SU-DHL-6 (cell line): ENCODE results near the gene MYO1G.

ENCODE experiments used
- H2AFZ ChIP-seq: fragments of 200-600 bp; sonication (generic); 2 replicates; pipeline ENCODE4 v1.6.1; 2014; ENCODE audit warnings: low read depth, mild to moderate bottlenecking, moderate library complexity, mixed read lengths, antibody characterized with exemption, low read length; ENCODE audit not compliant: severe bottlenecking
- H3F3A ChIP-seq: fragments of 200-600 bp; shearing (Covaris generic); 2 replicates; pipeline ENCODE4 v1.6.0; 2016; ENCODE audit warnings: antibody characterized with exemption, mild to moderate bottlenecking; ENCODE audit not compliant: insufficient read depth
- H3K27ac ChIP-seq: fragments of 200-600 bp; sonication (generic); 2 replicates; pipeline ENCODE4 v1.5.1; 2016; ENCODE audit warnings: low read depth, mild to moderate bottlenecking, low read length, moderate library complexity, mixed read lengths
- H3K27me3 ChIP-seq: fragments of 200-600 bp; sonication (generic), shearing (Covaris generic); 2 replicates; pipeline ENCODE4 v1.6.0; 2014; ENCODE audit warnings: mild to moderate bottlenecking, low read length
- H3K36me3 ChIP-seq: fragments of 200-600 bp; sonication (generic); 2 replicates; pipeline ENCODE4 v1.6.1; 2014; ENCODE audit warnings: mild to moderate bottlenecking, low read length, mixed read lengths
- H3K4me2 ChIP-seq: fragments of 300-600, 200-600 bp; shearing (Covaris generic), sonication (generic); 2 replicates; pipeline ENCODE4 v1.6.0; 2014; ENCODE audit warnings: low read length, low read depth, mild to moderate bottlenecking; ENCODE audit not compliant: poor library complexity, severe bottlenecking
- H3K4me3 ChIP-seq: fragments of 200-600 bp; sonication (generic); 2 replicates; pipeline ENCODE4 v1.5.1; 2014; ENCODE audit warnings: antibody characterized with exemption, low read length, mild to moderate bottlenecking, mixed read lengths; ENCODE audit not compliant: insufficient read depth, poor library complexity, severe bottlenecking
- H3K79me2 ChIP-seq: fragments of 200-600 bp; sonication (generic); 2 replicates; pipeline ENCODE4 v1.6.1; 2014; ENCODE audit warnings: mild to moderate bottlenecking, low read length, moderate library complexity; ENCODE audit not compliant: insufficient read depth
- H3K9ac ChIP-seq: fragments of 200-600 bp; sonication (generic); 2 replicates; pipeline ENCODE4 v1.7.0; 2014; ENCODE audit warnings: mild to moderate bottlenecking, low read length
- H3K9me2 ChIP-seq: fragments of 200-600 bp; sonication (generic); replicated peaks from 2 replicates; pipeline ENCODE4 v1.6.1; 2014; ENCODE audit warnings: low read length; ENCODE audit not compliant: insufficient read depth
- H3K9me3 ChIP-seq: fragments of 200-600 bp; sonication (generic); 2 replicates; pipeline ENCODE4 v1.6.1; 2014; ENCODE audit warnings: low read length, mixed read lengths; ENCODE audit not compliant: insufficient read depth
- H4K20me1 ChIP-seq: fragments of 200-600 bp; sonication (generic); 2 replicates; pipeline ENCODE4 v1.6.1; 2014; ENCODE audit warnings: low read depth, mild to moderate bottlenecking, antibody characterized with exemption, low read length, moderate library complexity, mixed read lengths
- EZH2phosphoT487 ChIP-seq: fragments of 200-600 bp; sonication (generic), shearing (Covaris generic); conservative IDR thresholded peaks from 2 replicates; pipeline ENCODE4 v1.6.1; 2018; ENCODE audit warnings: mild to moderate bottlenecking, antibody characterized with exemption, low read length, moderate library complexity, mixed read lengths
- TF ChIP-seq, protein P1 (sequence below): fragments of 200-600 bp; sonication (generic); IDR thresholded peaks from one replicate; pipeline ENCODE4 v1.5.1; 2017; ENCODE audit warnings: antibody characterized with exemption, mild to moderate bottlenecking, low read length, moderate library complexity; ENCODE audit not compliant: insufficient read depth, poor library complexity, severe bottlenecking

The MYO1G gene

DNA sequence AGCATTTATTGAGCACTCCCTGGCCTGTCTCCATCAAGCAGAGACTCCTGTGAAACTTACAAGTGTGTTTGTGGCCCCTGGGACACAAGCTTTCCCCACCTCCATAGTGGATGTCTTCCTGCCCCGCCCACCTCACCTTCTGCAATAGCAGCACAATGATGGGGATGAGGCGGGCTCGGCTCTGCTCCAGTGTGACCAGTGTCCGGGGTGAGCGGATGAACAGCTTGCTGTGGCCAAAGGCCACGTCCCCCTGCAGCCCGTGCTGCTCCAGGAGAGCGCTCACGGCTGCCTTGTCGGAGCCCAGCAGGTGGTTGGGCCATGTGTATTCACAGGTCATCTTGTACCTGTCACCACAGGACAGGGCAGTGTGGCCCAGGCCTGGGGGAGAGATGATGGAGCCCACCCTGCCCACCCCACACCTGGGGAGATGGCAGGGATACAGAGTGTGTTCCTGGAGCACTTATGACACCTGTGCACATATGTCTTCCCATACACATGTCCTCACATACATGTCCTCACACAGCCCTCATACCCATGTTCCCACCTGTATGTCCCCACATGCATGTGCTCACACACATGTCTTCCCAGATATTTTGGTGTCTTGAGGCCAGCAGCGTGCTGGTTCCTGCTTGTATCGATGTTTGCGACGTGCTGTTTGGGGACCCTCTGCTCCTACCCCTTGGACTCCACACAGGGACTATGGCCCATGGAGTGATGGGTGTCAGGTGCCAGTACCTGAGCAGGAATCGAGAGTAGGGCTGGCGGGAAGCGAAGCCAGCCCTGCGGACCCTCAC is 12.7 kb downstream of the MYO1G start:
- H3K36me3 ChIP-seq = no peaks in the 10 kb centered on the region
- no peak overlapping the region for H3K27ac ChIP-seq
- H2AFZ ChIP-seq = no peak overlapping the region
- no peak for TF ChIP-seq EZH2phosphoT487
- TF ChIP-seq, protein P1, sequence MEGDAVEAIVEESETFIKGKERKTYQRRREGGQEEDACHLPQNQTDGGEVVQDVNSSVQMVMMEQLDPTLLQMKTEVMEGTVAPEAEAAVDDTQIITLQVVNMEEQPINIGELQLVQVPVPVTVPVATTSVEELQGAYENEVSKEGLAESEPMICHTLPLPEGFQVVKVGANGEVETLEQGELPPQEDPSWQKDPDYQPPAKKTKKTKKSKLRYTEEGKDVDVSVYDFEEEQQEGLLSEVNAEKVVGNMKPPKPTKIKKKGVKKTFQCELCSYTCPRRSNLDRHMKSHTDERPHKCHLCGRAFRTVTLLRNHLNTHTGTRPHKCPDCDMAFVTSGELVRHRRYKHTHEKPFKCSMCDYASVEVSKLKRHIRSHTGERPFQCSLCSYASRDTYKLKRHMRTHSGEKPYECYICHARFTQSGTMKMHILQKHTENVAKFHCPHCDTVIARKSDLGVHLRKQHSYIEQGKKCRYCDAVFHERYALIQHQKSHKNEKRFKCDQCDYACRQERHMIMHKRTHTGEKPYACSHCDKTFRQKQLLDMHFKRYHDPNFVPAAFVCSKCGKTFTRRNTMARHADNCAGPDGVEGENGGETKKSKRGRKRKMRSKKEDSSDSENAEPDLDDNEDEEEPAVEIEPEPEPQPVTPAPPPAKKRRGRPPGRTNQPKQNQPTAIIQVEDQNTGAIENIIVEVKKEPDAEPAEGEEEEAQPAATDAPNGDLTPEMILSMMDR = no peak
- H3K79me2 ChIP-seq = no peaks in the 10 kb centered on the region
- no peaks in the 10 kb centered on the region for H3F3A ChIP-seq
- no peaks in the 10 kb centered on the region for H3K9me2 ChIP-seq
- H4K20me1 ChIP-seq = no peaks in the 10 kb centered on the region
- no peaks in the 10 kb centered on the region for H3K27me3 ChIP-seq
- no peak overlapping the region for H3K9ac ChIP-seq
- no peaks in the 10 kb centered on the region for H3K9me3 ChIP-seq
- H3K4me3 ChIP-seq = no peak overlapping the region
- H3K4me2 ChIP-seq = no peak overlapping the region

- Histone ChIP-seq H3K9ac (no peak overlapping the region), H4K20me1 (no peaks in the 10 kb centered on the region), H3F3A (no peaks in the 10 kb centered on the region), H3K79me2 (no peaks in the 10 kb centered on the region), H2AFZ (no peak overlapping the region), H3K27ac (no peak overlapping the region), H3K27me3 (no peaks in the 10 kb centered on the region), H3K36me3 (no peaks in the 10 kb centered on the region), H3K4me3 (no peak overlapping the region), H3K4me2 (no peak overlapping the region), H3K9me2 (no peaks in the 10 kb centered on the region), H3K9me3 (no peaks in the 10 kb centered on the region)
- TF ChIP-seq, protein P1 = no peak
- no peak for TF ChIP-seq EZH2phosphoT487
Measured at GRCh38 chr7:44965441-44965903, 13.3 kb downstream of the MYO1G start.

- Histone ChIP-seq H3K9me3 (no peaks in the 10 kb centered on the region), H3K9me2 (no peaks in the 10 kb centered on the region), H3K36me3 (no peaks in the 10 kb centered on the region), H3K4me2 (no peak overlapping the region), H4K20me1 (no peaks in the 10 kb centered on the region), H3K27me3 (no peaks in the 10 kb centered on the region), H3K9ac (no peak overlapping the region), H2AFZ (no peak overlapping the region), H3K4me3 (no peak overlapping the region), H3K79me2 (no peaks in the 10 kb centered on the region), H3K27ac (no peak overlapping the region), H3F3A (no peaks in the 10 kb centered on the region)
- TF ChIP-seq, protein P1 = no peak
- no peak for TF ChIP-seq EZH2phosphoT487
Measured at GRCh38 chr7:44964831-44965440, 13.9 kb downstream of the MYO1G start.
